ENCODE results near the gene NDUFS7. TPM values are rescaled to one million over a fixed set of nuclear protein-coding genes. Genes with fewer than 3 reads are reported as not detected.

NDUFS7 gene
- total and polyA plus RNA-seq, 2 experiments from 2014 or later: 264 to 455 TPM

GRCh38 chr19:1365319-1366269 lies 18.1 kb upstream of the NDUFS7 start:
- H3K27ac ChIP-seq: no peak overlapping the region
- DNase-seq (ENCODE audit: low read depth in 1 of 2, low spot score in 1 of 2): no peak
- no peaks in the 10 kb centered on the region for H3K27me3 ChIP-seq
- TF ChIP-seq, protein P1, sequence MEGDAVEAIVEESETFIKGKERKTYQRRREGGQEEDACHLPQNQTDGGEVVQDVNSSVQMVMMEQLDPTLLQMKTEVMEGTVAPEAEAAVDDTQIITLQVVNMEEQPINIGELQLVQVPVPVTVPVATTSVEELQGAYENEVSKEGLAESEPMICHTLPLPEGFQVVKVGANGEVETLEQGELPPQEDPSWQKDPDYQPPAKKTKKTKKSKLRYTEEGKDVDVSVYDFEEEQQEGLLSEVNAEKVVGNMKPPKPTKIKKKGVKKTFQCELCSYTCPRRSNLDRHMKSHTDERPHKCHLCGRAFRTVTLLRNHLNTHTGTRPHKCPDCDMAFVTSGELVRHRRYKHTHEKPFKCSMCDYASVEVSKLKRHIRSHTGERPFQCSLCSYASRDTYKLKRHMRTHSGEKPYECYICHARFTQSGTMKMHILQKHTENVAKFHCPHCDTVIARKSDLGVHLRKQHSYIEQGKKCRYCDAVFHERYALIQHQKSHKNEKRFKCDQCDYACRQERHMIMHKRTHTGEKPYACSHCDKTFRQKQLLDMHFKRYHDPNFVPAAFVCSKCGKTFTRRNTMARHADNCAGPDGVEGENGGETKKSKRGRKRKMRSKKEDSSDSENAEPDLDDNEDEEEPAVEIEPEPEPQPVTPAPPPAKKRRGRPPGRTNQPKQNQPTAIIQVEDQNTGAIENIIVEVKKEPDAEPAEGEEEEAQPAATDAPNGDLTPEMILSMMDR (IDR thresholded peaks at IDR 0.05; ENCODE audit: low read depth, low read length): no peak
- H3K36me3 ChIP-seq: peaks cover 32% of the 10 kb centered on the region
- H3K9me3 ChIP-seq (ENCODE audit: low read depth): no peaks in the 10 kb centered on the region
- H3K4me1 ChIP-seq (ENCODE audit: low read depth): peaks cover 11% of the 10 kb centered on the region
- H3K4me3 ChIP-seq: no peak overlapping the region

DNA sequence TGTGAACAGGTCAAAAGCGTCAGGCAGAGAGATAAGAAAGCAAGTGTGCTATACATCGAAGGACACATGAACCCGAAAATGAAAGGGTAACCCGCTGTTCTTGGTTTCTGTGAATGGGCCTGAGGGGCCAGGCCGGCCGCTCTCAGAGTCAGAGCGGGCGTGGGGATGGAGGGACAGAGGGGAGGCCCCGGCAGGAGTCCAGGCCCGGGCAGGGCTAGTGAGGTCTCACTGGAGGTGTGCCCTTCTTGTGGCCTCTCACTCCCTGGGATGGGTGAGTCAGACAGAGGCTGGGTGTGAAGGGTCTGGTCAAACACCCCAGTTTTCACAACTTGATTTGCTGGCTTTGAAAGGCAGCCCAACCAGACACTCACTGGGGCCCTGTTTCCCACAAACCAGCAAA lies 17.4 kb upstream of the NDUFS7 start:
- Histone ChIP-seq H3K36me3 (peaks cover 30% of the 10 kb centered on the region), H3K9me3 (ENCODE audit: low read depth) (no peaks in the 10 kb centered on the region), H3K27ac (peak overlapping the region; percentile 82), H3K4me1 (ENCODE audit: low read depth) (peaks cover 12% of the 10 kb centered on the region), H3K4me3 (no peak overlapping the region), H3K27me3 (no peaks in the 10 kb centered on the region)
- DNase-seq (ENCODE audit: low read depth in 1 of 2, low spot score in 1 of 2): no peak
- TF ChIP-seq, protein P1 (IDR thresholded peaks at IDR 0.05; ENCODE audit: low read depth, low read length): no peak

- Histone ChIP-seq H3K27me3 (no peaks in the 10 kb centered on the region), H3K9me3 (ENCODE audit: low read depth) (no peaks in the 10 kb centered on the region), H3K36me3 (peaks cover 30% of the 10 kb centered on the region), H3K4me1 (ENCODE audit: low read depth) (peaks cover 13% of the 10 kb centered on the region), H3K4me3 (no peak overlapping the region), H3K27ac (peak overlapping the region; percentile 82)
- DNase-seq (ENCODE audit: low read depth in 1 of 2, low spot score in 1 of 2): no peak
- TF ChIP-seq, protein P1 (IDR thresholded peaks at IDR 0.05; ENCODE audit: low read depth, low read length): no peak
These were observed 16.5 kb upstream of the NDUFS7 start for GRCh38 chr19:1366899-1367870.

GRCh38 chr19:1369214-1369805 lies 14.4 kb upstream of the NDUFS7 start:
- Histone ChIP-seq H3K27ac (no peak overlapping the region), H3K36me3 (peaks cover 35% of the 10 kb centered on the region), H3K9me3 (ENCODE audit: low read depth) (no peaks in the 10 kb centered on the region), H3K4me1 (ENCODE audit: low read depth) (peaks cover 13% of the 10 kb centered on the region), H3K4me3 (no peak overlapping the region), H3K27me3 (no peaks in the 10 kb centered on the region)
- no peak for DNase-seq (ENCODE audit: low read depth in 1 of 2, low spot score in 1 of 2)
- TF ChIP-seq, protein P1 (IDR thresholded peaks at IDR 0.05; ENCODE audit: low read depth, low read length): no peak
